Amniotic stem cell (primary cell): ENCODE measurements around the gene TFPT.

Source experiments
- DNase-seq: peaks from one replicate; lab custom pipeline; 2025; lab: John Stamatoyannopoulos, UW

Gene TFPT

GRCh38 chr19:54149021-54149812 lies 33.8 kb upstream of the TFPT start:
- DNase-seq, result no peak

- DNase-seq, result no peak
Observed at GRCh38 chr19:54148158-54148557, 32.7 kb upstream of the TFPT start.

- DNase-seq, result no peak
Observed at GRCh38 chr19:54147676-54148075, 32.2 kb upstream of the TFPT start.

- DNase-seq, result no peak
Observed at GRCh38 chr19:54145541-54146158, 30.2 kb upstream of the TFPT start.

- DNase-seq, result no peak
Observed at GRCh38 chr19:54142166-54142780, 26.8 kb upstream of the TFPT start.

- DNase-seq, result no peak
Observed at GRCh38 chr19:54141356-54141755, 25.9 kb upstream of the TFPT start.

- DNase-seq, result no peak
Observed at GRCh38 chr19:54138489-54139256, 23.2 kb upstream of the TFPT start.

- DNase-seq, result no peak
Observed at GRCh38 chr19:54137699-54138488, 22.4 kb upstream of the TFPT start, which contains the start of gene CNOT3. Gene CNOT3 (plus strand): TSS chr19:54137762. CDS start chr19:54142979, 5,217 bp downstream.

- DNase-seq, result peak; percentile 100
Observed at GRCh38 chr19:54136864-54137698, 21.6 kb upstream of the TFPT start.

GRCh38 chr19:54136086-54136863 lies 20.8 kb upstream of the TFPT start:
- DNase-seq, result no peak

- DNase-seq, result no peak
Observed at GRCh38 chr19:54133957-54134590, 18.6 kb upstream of the TFPT start.

- DNase-seq, result no peak
Observed at GRCh38 chr19:54133312-54133956, 18.0 kb upstream of the TFPT start.

GRCh38 chr19:54129617-54129996 lies 14.2 kb upstream of the TFPT start:
- no peak for DNase-seq

- DNase-seq, result no peak
Observed at GRCh38 chr19:54128796-54129616, 13.5 kb upstream of the TFPT start.

- DNase-seq, result no peak
Observed at GRCh38 chr19:54128441-54128725, 12.9 kb upstream of the TFPT start.

GRCh38 chr19:54127688-54128440 lies 12.4 kb upstream of the TFPT start:
- no peak for DNase-seq

GRCh38 chr19:54125713-54126112 lies 10.3 kb upstream of the TFPT start:
- no peak for DNase-seq
